ENCODE data around the gene IL10.
"Not testable (repeated sequence)": the region's sequence is repeated elsewhere in the genome, so short reads cannot be mapped to it uniquely, and the experiment has no call there.

IL10 gene

DNA sequence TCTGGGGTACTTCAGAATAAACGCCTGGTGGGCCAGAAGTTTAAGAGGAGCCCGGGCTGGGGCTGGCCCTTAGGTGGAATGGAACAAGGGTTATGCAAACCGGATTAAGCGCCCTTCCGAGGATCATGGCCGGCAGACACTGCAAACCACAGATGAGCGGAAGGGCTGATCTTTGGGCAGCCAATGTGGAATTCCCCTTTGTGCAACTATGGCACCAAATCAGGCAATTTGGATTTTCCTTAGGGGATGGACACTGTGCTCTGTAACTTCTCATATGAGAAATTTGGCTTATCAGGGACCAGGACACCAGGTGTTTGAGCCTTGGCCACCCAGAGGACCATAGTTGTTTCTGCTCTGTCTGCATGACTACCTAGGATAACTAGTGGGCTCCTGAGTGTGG is 5.7 kb upstream of the IL10 start:
- Histone ChIP-seq H3K9ac (ENCODE audit: low read length) (no peak overlapping the region), H3K9me3 (ENCODE audit: control insufficient read depth, low read length) (no peaks in the 10 kb centered on the region), H3K27me3 (replicated peaks; ENCODE audit: control insufficient read depth, insufficient read depth, low read length) (peaks cover 18% of the 10 kb centered on the region), H3K4me3 (ENCODE audit: low read length) (no peak overlapping the region), H3K4me1 (ENCODE audit: control insufficient read depth, insufficient read depth, low read length) (peaks cover 6% of the 10 kb centered on the region), H3K36me3 (ENCODE audit: control insufficient read depth, insufficient read depth, low read length, severe bottlenecking) (no peaks in the 10 kb centered on the region)
- DNase-seq (ENCODE audit: low read depth) = no peak

GRCh38 chr1:206776229-206776628 is 3.9 kb upstream of the IL10 start:
- no peaks in the 10 kb centered on the region for H3K36me3 ChIP-seq (ENCODE audit: control insufficient read depth, insufficient read depth, low read length, severe bottlenecking)
- H3K9ac ChIP-seq (ENCODE audit: low read length) = no peak overlapping the region
- DNase-seq (ENCODE audit: low read depth) = no peak
- H3K27me3 ChIP-seq (replicated peaks; ENCODE audit: control insufficient read depth, insufficient read depth, low read length) = peaks cover 31% of the 10 kb centered on the region
- H3K4me3 ChIP-seq (ENCODE audit: low read length) = no peak overlapping the region
- H3K4me1 ChIP-seq (ENCODE audit: control insufficient read depth, insufficient read depth, low read length) = peaks cover 6% of the 10 kb centered on the region
- H3K9me3 ChIP-seq (ENCODE audit: control insufficient read depth, low read length) = no peaks in the 10 kb centered on the region

DNA sequence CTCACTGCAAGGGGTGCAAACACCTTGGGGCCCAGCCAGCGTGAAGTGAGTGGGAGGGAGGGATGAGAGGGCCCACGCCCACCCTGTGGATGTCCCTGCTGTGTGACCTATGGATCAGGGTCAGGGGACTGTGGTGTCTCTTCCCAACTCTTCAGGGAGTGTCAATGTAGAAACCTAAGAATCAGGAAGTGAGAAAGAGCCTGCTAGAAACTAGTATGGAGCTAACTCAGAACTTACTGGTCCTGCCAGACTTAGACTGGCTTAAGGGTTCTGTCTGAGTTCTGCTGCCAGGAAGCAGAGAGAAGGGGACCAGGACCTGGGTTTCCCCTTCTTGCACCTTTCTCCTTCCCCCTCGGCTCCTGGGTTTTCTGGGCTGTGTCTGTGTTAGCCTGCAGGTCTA is 1.8 kb upstream of the IL10 start:
- no peak for DNase-seq (ENCODE audit: low read depth)
- H3K9me3 ChIP-seq (ENCODE audit: control insufficient read depth, low read length) = no peaks in the 10 kb centered on the region
- peaks cover 31% of the 10 kb centered on the region for H3K27me3 ChIP-seq (replicated peaks; ENCODE audit: control insufficient read depth, insufficient read depth, low read length)
- no peak overlapping the region for H3K9ac ChIP-seq (ENCODE audit: low read length)
- H3K36me3 ChIP-seq (ENCODE audit: control insufficient read depth, insufficient read depth, low read length, severe bottlenecking) = no peaks in the 10 kb centered on the region
- H3K4me1 ChIP-seq (ENCODE audit: control insufficient read depth, insufficient read depth, low read length) = peaks cover 11% of the 10 kb centered on the region
- no peak overlapping the region for H3K4me3 ChIP-seq (ENCODE audit: low read length)

GRCh38 chr1:206771338-206771692 is 979 bp downstream of the IL10 start:
- Histone ChIP-seq H3K27me3 (replicated peaks; ENCODE audit: control insufficient read depth, insufficient read depth, low read length) (peaks cover 27% of the 10 kb centered on the region), H3K9ac (ENCODE audit: low read length) (no peak overlapping the region), H3K4me1 (ENCODE audit: control insufficient read depth, insufficient read depth, low read length) (peaks cover 7% of the 10 kb centered on the region), H3K36me3 (ENCODE audit: control insufficient read depth, insufficient read depth, low read length, severe bottlenecking) (no peaks in the 10 kb centered on the region), H3K9me3 (ENCODE audit: control insufficient read depth, low read length) (no peaks in the 10 kb centered on the region), H3K4me3 (ENCODE audit: low read length) (no peak overlapping the region)
- DNase-seq (ENCODE audit: low read depth) = no peak

DNA sequence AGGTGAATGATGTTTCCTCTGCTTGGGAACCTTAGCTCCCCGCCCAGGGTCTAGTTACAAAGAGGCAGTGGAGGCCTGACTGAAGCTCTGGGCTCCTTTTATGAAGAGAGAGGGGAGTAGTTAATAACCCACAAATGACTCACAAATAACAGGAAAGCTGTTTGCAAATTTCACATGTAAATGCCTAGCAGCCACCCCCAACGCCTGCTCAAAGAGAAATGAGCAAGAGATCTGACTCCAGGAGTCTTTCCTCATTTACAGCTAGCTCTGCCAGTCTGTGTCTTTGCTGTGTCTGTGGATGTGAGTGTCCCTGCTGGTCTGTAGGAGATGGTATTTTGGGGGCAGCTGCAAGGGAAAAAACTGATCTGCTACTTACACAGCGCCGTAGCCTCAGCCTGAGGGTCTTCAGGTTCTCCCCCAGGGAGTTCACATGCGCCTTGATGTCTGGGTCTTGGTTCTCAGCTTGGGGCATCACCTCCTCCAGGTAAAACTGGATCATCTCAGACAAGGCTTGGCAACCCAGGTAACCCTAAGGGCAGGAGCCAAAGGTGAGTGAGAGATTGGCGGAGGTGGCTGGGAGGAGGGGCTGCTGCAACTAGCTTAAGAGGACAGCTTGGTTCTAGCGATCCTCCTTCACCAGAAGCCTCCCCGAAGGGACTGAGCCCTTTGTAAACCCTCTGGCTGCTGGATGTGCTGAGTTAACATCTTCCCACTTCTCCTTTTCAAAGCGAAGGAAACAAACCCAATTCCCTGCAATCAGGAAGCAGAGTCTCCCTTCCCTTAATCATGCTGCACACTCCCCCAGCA is 1.6 kb downstream of the IL10 start, which contains the start of gene IL19:
IL19 (plus strand) TSS at position 243 of the 807 bp plus-strand sequence. CDS start 65,890 bp downstream, outside the sequence.
- no peak within 1 kb of the TSS for H3K9ac ChIP-seq (ENCODE audit: low read length)
- H3K27me3 ChIP-seq (replicated peaks; ENCODE audit: control insufficient read depth, insufficient read depth, low read length) = peaks cover 27% of the 10 kb centered on the region
- no peaks in the 10 kb centered on the region for H3K9me3 ChIP-seq (ENCODE audit: control insufficient read depth, low read length)
- DNase-seq (ENCODE audit: low read depth) = no peak
- peaks cover 7% of the 10 kb centered on the region for H3K4me1 ChIP-seq (ENCODE audit: control insufficient read depth, insufficient read depth, low read length)
- no peak within 1 kb of the TSS for H3K4me3 ChIP-seq (ENCODE audit: low read length)
- H3K36me3 ChIP-seq (ENCODE audit: control insufficient read depth, insufficient read depth, low read length, severe bottlenecking) = no peaks in the 10 kb centered on the region

DNA sequence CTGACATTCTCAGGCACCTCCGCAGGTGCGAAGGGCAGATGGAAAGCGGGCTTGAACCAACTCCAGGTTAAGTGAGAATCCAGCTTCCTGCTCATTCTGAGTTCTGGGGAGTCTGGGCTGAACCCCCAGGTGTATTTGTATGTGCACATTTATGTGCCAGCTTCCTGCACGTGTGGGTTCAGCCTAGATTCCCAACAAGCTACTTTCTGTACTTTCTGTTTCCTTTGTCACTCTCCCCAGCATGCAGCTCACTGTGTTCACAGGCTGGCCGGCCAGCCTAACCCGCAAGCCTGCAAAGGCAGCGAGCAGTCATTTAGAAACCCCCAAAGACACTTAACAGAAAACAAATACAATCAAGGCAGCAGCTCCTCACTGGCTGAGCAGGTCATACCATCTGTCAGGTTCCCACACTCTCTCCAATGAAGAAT is 3.0 kb downstream of the IL10 start:
- Histone ChIP-seq H3K4me1 (ENCODE audit: control insufficient read depth, insufficient read depth, low read length) (peaks cover 7% of the 10 kb centered on the region), H3K27me3 (replicated peaks; ENCODE audit: control insufficient read depth, insufficient read depth, low read length) (peaks cover 22% of the 10 kb centered on the region), H3K9ac (ENCODE audit: low read length) (no peak overlapping the region), H3K9me3 (ENCODE audit: control insufficient read depth, low read length) (no peaks in the 10 kb centered on the region), H3K4me3 (ENCODE audit: low read length) (no peak overlapping the region), H3K36me3 (ENCODE audit: control insufficient read depth, insufficient read depth, low read length, severe bottlenecking) (no peaks in the 10 kb centered on the region)
- no peak for DNase-seq (ENCODE audit: low read depth)

DNA sequence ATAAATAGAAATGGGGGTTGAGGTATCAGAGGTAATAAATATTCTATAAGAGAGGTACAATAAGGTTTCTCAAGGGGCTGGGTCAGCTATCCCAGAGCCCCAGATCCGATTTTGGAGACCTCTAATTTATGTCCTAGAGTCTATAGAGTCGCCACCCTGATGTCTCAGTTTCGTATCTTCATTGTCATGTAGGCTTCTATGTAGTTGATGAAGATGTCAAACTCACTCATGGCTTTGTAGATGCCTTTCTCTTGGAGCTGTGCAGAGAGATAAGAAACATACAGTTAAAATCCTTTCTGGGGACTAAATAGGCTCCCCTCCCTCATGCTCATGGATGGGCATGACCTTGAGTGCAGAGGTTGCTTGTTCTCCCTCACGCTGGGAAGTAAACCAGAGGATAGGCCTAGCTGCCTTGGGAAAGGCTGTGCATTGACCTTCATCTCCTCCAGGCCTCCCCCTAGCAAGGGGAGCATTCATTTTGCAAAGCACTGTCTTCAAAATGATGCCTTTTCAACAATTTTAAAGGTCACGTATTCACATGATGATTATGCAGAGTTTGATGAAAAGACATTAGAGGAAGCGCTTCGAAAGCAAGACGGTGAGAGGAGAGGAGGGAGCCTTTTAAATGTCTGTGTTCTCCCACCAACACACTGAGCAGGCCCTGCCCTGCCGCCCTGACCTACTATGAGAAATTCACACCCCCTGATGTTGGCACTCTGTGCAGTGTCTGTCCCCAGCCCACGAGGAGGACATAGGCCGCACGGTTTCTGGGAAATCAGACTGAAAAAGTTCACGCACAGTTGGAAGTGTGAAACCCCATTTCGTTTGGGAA is 3.6 kb downstream of the IL10 start:
- H3K9ac ChIP-seq (ENCODE audit: low read length) = no peak overlapping the region
- no peaks in the 10 kb centered on the region for H3K9me3 ChIP-seq (ENCODE audit: control insufficient read depth, low read length)
- no peak for DNase-seq (ENCODE audit: low read depth)
- H3K36me3 ChIP-seq (ENCODE audit: control insufficient read depth, insufficient read depth, low read length, severe bottlenecking) = no peaks in the 10 kb centered on the region
- H3K4me1 ChIP-seq (ENCODE audit: control insufficient read depth, insufficient read depth, low read length) = peaks cover 7% of the 10 kb centered on the region
- peaks cover 16% of the 10 kb centered on the region for H3K27me3 ChIP-seq (replicated peaks; ENCODE audit: control insufficient read depth, insufficient read depth, low read length)
- H3K4me3 ChIP-seq (ENCODE audit: low read length) = no peak overlapping the region

DNA sequence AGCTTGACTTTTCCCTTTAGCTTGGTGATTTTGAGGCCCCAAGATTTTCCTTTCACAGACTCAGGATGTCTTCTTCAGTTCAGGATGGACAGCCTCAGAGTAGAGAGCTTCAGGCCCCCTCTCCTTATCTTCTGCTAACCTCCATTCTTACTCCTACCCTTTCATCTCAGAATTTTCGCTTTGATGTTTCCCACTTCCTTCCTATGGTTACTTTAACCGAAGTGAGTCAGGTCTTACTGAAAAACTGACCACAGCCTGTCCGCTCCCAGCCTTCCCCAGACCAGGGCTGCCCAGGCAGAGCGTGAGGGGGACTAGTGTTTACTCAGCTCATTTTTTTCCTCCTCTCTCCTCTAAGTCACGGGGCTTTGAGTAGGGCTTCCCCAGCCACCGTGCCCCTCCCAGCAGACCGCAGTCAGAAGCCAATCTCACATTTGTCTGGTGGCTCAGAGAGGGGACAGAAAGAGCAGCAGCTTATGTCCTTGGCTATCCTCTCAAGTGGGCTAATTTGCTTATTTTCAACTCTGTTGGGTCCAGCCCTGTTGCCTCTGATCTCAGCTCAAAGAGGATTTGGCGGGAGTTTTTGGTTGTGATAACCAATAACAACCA is 5.9 kb downstream of the IL10 start:
- H3K4me3 ChIP-seq (ENCODE audit: low read length) = no peak overlapping the region
- no peak overlapping the region for H3K9ac ChIP-seq (ENCODE audit: low read length)
- no peaks in the 10 kb centered on the region for H3K9me3 ChIP-seq (ENCODE audit: control insufficient read depth, low read length)
- H3K36me3 ChIP-seq (ENCODE audit: control insufficient read depth, insufficient read depth, low read length, severe bottlenecking) = no peaks in the 10 kb centered on the region
- peaks cover 7% of the 10 kb centered on the region for H3K4me1 ChIP-seq (ENCODE audit: control insufficient read depth, insufficient read depth, low read length)
- peak; percentile 54 for DNase-seq (ENCODE audit: low read depth)
- H3K27me3 ChIP-seq (replicated peaks; ENCODE audit: control insufficient read depth, insufficient read depth, low read length) = no peaks in the 10 kb centered on the region

DNA sequence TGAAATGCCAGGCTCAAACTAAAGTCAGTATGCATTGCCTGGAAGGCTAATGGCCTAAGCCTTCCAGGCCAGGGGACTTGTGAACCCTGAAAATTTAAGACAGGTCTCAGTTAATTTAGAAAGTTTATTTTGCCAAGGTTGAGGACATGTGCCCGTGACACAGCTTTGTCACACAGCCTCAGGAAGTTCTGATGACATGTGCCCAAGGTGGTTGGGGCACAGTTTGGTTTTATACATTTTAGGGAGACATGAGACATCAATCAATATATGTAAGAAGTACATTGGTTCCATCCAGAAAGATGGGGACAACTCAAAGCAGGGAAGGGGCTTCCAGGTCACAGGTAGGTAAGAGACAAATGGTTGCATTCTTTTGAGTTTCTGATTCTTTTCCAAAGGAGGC is 6.5 kb downstream of the IL10 start:
- H3K4me3 ChIP-seq (ENCODE audit: low read length); H3K27me3 ChIP-seq (replicated peaks; ENCODE audit: control insufficient read depth, insufficient read depth, low read length); H3K9me3 ChIP-seq (ENCODE audit: control insufficient read depth, low read length); H3K9ac ChIP-seq (ENCODE audit: low read length); DNase-seq (ENCODE audit: low read depth); H3K36me3 ChIP-seq (ENCODE audit: control insufficient read depth, insufficient read depth, low read length, severe bottlenecking); H3K4me1 ChIP-seq (ENCODE audit: control insufficient read depth, insufficient read depth, low read length): not testable (repeated sequence)

- DNase-seq (ENCODE audit: low read depth); H3K9ac ChIP-seq (ENCODE audit: low read length); H3K9me3 ChIP-seq (ENCODE audit: control insufficient read depth, low read length); H3K4me3 ChIP-seq (ENCODE audit: low read length); H3K27me3 ChIP-seq (replicated peaks; ENCODE audit: control insufficient read depth, insufficient read depth, low read length); H3K36me3 ChIP-seq (ENCODE audit: control insufficient read depth, insufficient read depth, low read length, severe bottlenecking); H3K4me1 ChIP-seq (ENCODE audit: control insufficient read depth, insufficient read depth, low read length): not testable (repeated sequence)
These were observed 9.4 kb downstream of the IL10 start for GRCh38 chr1:206762741-206763364.
